HG03342 (cell line): ENCODE data around the gene MRPL50.
"Not testable (repeated sequence)": the region's sequence is repeated elsewhere in the genome, so short reads cannot be mapped to it uniquely, and the experiment has no call there.

Experiments used
- ATAC-seq: cut with Tn5 transposase; IDR thresholded peaks from one replicate; pipeline ENCODE4 v1.9.1; 2021; ENCODE audit warnings: mild to moderate bottlenecking, moderate library complexity; ENCODE audit not compliant: unreplicated experiment

MRPL50 gene

GRCh38 chr9:101418518-101419430 lies 20.4 kb upstream of the MRPL50 start:
- ATAC-seq, result no peak

- no peak for ATAC-seq
Observed at GRCh38 chr9:101417977-101418376, 19.6 kb upstream of the MRPL50 start.

- ATAC-seq, result no peak
Observed at GRCh38 chr9:101417389-101417788, 19.0 kb upstream of the MRPL50 start.

GRCh38 chr9:101415578-101415977 lies 17.2 kb upstream of the MRPL50 start:
- ATAC-seq, result no peak

GRCh38 chr9:101414839-101415238 lies 16.4 kb upstream of the MRPL50 start:
- no peak for ATAC-seq

- no peak for ATAC-seq
Observed at GRCh38 chr9:101409079-101409477, 10.7 kb upstream of the MRPL50 start.

- ATAC-seq, result no peak
Observed at GRCh38 chr9:101408374-101409078, 10.1 kb upstream of the MRPL50 start.

GRCh38 chr9:101403516-101404285 lies 5.3 kb upstream of the MRPL50 start:
- ATAC-seq, result no peak

GRCh38 chr9:101400120-101400519 lies 1.7 kb upstream of the MRPL50 start:
- no peak for ATAC-seq

GRCh38 chr9:101399643-101399970 lies 1.2 kb upstream of the MRPL50 start:
- no peak for ATAC-seq

GRCh38 chr9:101398930-101399642 lies 668 bp upstream of the MRPL50 start:
- peak; percentile 3 for ATAC-seq

- ATAC-seq, result no peak
Observed at GRCh38 chr9:101397746-101398067, 711 bp downstream of the MRPL50 start.

- no peak for ATAC-seq
Observed at GRCh38 chr9:101394687-101395086, 3.7 kb downstream of the MRPL50 start.

- no peak for ATAC-seq
Observed at GRCh38 chr9:101393135-101393534, 5.3 kb downstream of the MRPL50 start.

GRCh38 chr9:101388507-101388993 lies 9.9 kb downstream of the MRPL50 start:
- ATAC-seq, result no peak

- ATAC-seq, result peak; percentile 92
Observed at GRCh38 chr9:101387871-101388506, 10.4 kb downstream of the MRPL50 start.

GRCh38 chr9:101384873-101385536 lies 13.4 kb downstream of the MRPL50 start, which contains the start of gene BAAT:
TSS of gene BAAT (minus strand) at chr9:101385006. CDS start at chr9:101371404, 13,602 bp downstream.
- ATAC-seq, result not testable (repeated sequence)

- no peak for ATAC-seq
Observed at GRCh38 chr9:101383361-101383760, 15.1 kb downstream of the MRPL50 start.

- no peak for ATAC-seq
Observed at GRCh38 chr9:101381833-101382342, 16.5 kb downstream of the MRPL50 start.
